Superior temporal gyrus (tissue), 1 donor: ENCODE data around the gene GNAS.
A peak's percentile ranks its signal among the peaks of the same experiment; 100 is the strongest.

Source experiments
- DNase-seq: peaks from one replicate; pipeline ENCODE4 v3.0.0-alpha.2; 2016; ENCODE audit errors: extremely low spot score

Gene GNAS

DNA sequence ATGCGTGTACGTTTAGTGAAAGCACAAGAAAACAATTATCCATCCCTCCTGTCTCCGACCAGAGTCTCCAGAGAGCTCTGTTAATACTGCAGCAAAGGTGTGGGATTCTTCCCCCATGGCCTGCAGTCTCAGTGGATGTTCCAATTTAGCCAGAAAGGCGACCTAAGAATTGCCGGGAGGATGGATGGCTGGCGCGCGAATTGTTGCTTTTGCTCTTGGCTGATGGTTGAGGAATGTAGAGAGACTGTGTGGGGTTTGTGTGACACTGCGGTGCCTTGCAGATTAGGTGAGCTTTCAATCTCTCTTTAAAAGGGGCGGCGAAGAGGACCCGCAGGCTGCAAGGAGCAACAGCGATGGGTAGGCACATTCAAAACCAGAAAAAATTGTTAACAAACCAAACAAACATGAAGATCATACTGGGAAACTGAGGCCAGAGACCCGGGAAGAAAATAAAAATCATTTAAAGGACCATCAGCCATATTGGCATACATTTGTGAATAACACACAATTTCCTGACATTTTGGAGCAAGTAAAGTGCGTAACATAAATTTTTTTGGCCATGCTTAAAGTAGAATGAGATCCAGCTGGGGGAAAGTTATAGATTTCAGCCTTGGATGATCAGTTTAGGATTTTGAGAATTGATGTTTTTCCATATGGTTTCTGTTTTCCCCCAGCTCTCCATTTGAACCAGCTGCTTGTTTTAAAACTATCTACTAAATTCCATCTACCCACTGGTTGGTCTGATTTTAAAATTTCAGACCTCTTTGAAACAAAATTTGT, 46.3 kb downstream of the GNAS start:
- DNase-seq, result no peak

DNA sequence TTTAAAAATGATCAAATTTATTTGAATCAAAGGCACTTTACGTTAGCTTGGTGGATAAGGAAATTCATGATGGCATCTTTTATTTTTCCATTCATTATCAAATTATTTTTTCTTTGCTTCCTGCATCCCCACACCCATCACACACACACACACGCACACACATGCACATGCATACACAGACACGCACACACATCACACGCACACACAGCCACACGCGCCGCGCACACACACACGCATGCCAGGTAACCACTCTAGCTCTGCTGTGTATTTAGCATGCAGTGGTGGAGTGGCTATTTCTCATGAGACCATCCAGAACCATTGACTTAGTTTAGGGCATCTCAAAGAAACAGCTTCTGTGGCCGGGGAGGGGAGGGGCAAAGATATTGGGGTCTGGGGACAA, 47.0 kb downstream of the GNAS start:
- no peak for DNase-seq

DNA sequence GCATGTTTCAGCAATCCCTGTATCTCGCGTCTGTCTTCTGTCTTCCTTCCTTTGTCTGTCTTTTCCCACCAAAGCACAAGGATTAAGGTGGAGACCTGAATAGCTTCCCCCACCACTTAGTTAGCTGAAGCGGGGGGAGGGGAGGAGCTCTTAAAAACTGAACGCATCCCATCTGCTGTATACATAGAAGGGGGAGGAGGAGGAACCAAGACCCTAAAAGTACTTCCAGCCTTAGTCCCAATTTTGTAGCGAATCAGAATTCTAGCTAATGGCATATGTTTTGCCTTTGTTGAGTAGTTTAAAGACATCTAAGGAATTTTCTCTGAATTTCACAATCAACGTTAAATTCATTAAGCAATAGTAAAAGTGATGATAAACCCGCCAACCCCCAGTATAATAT, 47.9 kb downstream of the GNAS start:
- no peak for DNase-seq

DNA sequence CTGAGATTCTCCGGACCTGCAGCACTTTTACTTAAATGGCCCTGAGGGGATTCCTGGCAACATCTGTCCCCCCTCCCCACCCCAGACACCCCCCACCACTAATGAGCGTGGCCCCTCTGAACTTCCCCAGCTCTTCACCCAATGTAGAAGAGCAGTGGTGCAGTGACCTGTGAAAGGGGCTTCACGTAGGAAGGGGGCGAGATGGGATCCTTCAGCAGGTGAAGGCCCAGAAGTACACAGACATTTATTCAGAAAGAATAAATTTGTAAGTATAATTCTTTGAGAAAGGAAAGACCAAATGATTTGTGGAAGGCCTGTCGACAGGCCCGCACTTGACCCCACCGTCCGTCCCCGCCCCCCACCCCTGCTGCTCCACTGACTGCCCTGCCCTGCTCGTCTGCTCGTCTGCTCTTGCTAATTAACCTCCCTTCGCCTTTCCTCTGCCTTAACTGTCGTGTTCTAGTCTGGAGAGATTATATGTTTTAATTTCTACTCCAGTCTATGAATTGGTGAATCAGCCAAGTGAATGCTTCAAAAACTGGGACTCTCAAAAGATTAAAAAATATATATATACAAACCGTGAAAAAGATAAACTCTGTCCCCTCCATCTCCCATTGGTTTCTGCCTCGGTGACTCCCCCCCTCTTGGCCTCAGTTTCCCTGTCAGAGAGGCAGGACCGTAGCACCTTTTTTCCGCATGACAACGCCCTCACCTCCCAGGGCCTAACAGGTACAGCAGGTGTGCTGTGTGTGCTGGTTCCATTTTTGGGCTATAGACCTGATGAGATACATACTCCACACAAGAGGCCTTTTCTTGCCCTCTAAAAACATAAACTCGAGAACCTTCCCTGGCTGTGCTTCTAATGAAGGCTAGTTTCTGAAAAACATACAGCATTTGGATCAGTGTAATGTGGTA, 49.2 kb downstream of the GNAS start:
- DNase-seq, result no peak

DNA sequence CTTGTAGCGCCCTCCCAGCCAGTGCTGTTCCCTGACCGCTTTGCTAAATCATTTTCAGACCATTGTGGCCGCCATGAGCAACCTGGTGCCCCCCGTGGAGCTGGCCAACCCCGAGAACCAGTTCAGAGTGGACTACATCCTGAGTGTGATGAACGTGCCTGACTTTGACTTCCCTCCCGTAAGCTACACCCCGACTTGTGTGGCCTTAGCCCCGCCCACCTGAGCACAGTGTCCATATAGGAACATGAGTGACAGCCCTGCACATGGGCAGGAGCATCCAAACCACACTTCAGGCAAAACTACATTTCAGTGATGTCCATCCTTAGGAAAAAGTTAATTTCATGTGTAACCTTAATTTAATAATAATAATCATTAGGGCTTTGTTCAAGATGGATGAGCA, 51.1 kb downstream of the GNAS start:
- no peak for DNase-seq

DNA sequence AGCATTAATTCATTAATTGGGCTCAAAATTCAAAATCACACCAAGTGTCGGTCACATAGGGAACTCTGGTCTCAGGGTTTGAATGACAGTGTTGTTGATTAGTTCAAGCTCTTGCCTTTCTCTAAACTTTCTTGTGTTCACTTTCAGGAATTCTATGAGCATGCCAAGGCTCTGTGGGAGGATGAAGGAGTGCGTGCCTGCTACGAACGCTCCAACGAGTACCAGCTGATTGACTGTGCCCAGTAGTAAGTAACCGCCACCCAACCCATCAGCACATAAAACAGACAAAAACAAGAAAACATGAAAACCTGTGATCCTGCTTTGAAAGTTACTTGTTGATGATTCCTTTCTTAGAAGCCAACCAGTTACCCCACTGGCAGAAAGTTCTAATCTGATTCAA, 52.7 kb downstream of the GNAS start:
- no peak for DNase-seq

DNA sequence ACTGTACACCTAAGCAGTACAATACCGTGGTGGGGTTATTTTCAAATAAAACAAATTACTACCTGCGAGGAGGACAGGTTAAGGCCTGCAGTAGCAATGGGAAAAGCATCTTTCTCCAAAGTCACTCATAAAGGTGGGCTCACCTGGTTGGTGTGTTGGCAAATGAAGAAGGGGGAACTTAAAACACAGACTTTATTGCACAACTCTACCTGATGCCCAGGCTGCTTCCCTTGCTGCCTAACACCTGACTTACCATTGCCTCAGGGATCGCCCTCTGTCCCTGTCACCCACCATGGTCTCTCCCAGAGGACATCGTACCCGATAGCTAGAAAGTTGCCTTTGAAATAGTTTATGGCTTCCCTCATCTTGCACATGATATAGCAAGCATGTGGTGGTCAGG, 53.6 kb downstream of the GNAS start:
- no peak for DNase-seq

DNA sequence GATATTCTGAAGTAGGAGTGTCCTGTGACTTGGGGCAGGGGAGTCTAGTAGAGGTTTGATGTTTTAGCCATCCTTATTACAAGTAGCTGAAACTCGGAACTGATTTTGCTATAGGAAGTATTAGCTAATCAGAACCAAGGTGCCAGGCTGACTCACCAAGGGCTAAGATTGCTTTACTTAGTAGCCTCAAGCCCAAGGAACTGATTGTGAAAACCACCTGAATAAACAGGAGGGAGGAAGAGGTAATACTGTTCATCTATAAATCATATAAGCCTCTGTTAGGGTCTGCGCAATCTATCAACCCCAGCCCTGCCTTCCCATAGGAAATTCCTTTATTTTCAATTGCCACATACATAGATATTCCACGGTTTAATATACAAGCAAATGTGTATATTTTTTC, 54.4 kb downstream of the GNAS start:
- no peak for DNase-seq

DNA sequence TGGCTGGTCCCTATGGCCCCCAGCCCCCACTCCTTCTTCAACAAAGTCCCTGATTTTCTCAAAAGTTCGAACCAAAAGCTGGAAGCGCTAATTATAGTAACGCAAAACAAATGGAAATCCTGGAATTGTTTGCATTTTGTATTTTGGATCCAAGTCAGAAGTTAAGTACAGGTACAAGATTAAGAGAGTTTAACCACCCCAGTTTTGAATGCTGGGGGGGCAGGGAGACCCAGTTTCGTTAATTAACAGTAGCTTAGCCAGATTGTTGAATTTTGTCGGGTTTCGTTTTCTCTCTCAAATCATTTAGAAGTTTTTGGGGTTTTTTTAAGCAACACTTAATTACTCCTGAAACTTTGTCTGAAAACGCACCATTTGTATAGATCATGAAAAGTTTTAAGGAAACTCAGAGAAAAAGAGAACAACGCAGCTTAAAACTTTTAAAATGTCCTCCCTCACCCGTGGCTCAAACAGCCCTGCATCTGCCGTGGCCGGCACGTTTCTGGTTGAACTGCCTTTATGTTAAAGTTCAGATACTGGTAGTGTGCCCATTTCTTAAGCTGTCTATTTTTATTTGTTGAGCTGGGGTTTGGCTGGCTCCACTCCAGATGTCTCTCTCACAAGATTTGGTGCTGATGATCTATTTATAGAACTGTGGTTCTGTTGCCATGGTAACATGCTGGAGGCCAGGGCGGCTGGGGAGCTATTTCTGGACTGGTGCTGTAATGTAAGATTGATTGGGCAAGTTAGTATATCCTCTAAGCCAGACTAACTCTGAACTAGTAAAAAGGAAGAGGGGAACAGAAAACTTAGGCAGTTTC, 55.0 kb downstream of the GNAS start:
- peak; percentile 93 for DNase-seq

DNA sequence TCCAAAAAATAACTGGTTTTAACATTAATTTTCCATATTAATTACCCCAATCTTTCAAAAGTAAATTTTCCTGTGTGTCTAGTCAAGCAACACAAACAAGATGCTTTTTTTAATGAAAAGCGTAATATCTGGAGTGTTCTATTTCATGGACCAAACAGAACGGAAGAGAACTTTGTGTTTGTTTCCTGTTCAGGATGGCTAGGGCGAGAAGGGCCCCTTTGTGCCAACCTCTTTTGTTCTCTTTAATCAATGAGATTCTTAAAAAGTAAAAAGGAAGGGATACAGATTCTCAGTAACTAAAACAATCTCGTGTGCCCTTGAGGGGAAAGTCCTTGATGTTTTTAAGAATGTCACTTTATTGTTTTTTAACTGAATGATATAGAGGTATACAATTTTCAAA, 55.7 kb downstream of the GNAS start:
- no peak for DNase-seq

DNA sequence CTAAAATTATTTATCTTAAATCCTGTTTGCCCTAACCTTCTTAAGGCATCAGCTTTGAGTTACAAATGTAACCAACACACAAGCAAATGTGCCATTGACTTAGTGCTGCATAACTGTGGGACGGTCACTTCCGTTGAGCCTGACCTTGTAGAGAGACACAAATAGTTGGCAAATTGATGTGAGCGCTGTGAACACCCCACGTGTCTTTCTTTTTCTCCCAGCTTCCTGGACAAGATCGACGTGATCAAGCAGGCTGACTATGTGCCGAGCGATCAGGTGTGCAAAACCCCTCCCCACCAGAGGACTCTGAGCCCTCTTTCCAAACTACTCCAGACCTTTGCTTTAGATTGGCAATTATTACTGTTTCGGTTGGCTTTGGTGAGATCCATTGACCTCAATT, 56.4 kb downstream of the GNAS start:
- DNase-seq, result no peak

DNA sequence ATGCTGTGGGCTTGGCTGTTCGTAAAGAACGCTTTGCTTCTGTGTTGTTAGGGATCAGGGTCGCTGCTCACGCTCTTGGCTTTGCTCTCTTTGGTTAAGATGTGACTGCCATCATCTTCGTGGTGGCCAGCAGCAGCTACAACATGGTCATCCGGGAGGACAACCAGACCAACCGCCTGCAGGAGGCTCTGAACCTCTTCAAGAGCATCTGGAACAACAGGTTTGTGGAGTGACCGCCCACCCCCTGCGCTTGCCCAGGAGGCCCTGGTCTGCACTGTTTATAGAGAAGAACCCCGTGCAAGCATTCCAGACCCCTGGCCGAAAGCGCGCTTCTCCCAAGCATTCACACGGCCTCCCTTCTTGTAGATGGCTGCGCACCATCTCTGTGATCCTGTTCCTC, 57.1 kb downstream of the GNAS start:
- no peak for DNase-seq

DNA sequence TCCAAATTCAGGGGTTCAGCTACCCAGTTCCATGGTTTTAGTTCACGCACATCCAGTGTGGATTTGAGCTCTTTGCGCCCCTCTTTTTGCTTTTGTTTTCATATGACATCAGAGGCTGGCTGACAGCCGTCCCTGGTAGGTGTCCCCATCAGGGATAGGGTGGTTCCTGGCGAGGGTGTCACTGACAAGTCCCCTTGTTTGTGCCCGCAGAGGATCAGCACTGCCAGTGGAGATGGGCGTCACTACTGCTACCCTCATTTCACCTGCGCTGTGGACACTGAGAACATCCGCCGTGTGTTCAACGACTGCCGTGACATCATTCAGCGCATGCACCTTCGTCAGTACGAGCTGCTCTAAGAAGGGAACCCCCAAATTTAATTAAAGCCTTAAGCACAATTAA, 58.0 kb downstream of the GNAS start:
- no peak for DNase-seq

DNA sequence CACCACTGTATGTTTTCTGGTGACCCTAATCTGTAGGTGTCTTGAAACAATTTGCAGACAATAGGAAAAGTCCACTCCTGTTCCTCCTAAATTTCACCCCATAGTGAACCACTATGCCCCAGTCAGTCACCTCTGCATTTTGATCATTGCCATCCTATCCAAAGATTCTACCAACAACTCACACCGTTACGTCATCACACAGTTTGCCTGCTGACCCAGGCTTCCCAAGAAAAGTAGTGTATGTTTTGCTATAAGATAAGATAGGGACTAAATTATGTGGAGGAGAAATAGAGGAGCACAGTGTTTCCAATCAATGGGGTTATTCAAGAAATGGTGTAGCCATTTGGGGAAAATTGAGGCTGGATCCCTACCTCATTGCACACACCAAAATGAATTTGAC, 58.8 kb downstream of the GNAS start:
- DNase-seq, result no peak

DNA sequence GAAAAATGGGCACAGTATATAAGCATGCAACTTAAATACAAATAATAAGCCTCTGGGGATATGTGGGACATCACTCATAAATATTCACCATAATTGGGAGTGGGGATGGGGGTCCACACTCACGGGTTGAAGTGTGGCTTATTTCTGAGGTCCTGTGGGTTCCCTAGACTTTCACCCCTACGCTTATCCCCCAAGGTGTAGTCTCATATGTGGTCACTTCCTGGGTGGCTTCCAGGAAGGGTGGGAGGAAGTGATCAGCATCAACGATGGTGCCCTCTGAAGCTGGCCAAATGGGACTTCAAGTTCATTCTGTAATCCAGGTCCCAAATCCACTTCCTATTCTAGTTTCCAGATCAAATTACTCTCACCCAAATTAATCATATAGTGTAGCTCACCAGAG, 59.5 kb downstream of the GNAS start:
- DNase-seq, result no peak

DNA sequence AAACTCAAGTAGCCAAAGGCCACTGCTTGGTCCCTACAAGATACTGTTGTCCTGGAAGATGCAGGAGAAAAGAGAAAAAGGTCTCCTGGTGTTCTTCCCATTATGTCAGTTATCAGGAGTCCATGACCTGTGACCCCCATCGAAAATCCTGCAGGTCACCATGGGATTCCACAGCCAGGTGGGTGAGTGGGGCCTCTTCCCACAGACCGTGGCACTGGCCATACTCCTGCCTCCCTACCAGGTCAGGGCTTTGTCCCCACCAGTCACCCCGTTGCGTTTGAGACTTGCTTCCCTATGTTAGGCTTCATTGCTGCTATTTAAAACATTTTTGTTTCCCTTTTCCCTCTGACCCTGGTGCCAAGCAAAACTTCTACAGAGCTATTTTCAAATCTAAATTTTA, 60.6 kb downstream of the GNAS start:
- no peak for DNase-seq

DNA sequence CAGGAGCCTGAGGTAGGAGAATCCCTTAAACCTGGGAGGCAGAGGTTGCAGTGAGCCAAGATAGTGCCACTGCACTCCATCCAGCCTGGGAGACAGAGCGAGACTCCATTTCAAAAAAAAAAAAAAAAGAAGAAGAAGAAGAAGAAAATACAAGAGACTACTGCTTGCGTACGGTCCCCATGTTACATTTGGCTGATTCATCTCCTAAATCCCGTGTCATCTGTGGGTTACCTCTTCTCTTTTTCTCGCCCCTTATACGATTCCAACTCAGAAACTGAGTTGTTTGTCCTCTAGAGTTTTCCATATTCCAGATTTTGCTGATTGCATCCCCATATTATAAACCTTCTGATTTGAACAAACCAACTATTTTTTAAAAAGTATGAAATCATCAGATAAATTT, 66.1 kb downstream of the GNAS start:
- DNase-seq, result no peak

DNA sequence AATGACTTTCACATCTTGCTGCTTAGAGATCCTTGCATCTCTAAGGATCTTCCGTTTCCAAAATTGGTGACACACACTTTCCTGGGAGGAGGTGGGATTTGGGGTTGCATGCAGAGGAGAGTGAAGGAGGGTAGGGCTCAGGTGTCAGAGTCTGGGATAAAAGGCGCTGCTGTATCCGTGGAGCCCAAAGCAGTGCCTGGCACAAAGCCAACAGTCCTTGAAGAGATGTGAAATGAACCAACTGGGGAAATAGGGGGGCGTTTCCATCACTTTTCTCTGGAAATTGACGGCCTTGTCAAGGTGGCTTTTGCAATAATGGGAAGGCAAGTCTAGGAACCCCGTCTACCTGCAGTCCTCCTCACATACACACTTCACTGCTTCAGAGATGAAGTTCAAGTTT, 69.0 kb downstream of the GNAS start:
- DNase-seq, result no peak

DNA sequence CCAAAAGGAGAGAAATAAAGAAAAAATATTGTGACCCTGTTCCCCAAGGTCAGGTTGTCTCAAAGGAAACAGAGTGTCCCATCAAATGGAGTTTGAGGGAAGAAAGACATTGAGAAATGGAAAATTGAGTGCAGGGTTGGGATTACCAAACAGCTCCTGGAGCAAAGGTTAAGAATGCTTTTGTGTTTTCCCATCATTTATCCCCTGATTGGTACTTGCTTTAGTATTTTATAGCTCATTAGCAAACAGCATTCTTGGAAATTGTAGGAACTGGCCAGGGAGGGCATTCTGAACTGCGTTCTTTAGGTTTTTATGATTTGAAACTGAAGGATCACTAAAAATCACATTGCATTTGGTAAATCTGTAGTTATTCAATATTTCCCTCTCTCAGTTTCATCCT, 69.5 kb downstream of the GNAS start:
- no peak for DNase-seq

DNA sequence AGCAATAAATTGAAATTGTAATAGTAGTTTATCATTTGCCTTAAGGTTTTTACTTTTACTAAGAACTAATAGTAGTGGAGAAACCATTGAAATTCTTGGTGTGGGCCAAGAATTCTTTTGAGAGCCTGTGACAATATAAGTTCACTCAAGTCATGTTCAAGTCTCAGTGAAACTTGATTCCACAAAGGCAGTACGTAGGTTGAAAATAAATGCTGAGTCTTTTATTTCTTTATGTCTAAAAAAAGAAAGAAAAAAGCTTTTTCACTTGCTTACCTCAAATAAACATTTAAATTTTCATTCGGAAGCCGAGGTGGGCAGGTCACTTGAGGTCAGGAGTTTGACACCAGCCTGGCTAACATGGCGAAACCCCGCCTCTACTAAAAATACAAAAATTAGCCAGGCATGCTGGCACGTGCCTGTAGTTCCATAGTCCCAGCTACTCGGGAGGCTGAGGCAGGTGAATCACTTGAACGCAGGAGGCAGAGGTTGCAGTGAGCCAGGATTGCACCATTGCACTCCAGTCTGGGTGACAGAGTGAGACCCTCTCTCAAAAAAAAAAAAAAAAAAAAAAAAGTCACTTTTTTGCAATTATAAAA, 70.7 kb downstream of the GNAS start:
- no peak for DNase-seq

DNA sequence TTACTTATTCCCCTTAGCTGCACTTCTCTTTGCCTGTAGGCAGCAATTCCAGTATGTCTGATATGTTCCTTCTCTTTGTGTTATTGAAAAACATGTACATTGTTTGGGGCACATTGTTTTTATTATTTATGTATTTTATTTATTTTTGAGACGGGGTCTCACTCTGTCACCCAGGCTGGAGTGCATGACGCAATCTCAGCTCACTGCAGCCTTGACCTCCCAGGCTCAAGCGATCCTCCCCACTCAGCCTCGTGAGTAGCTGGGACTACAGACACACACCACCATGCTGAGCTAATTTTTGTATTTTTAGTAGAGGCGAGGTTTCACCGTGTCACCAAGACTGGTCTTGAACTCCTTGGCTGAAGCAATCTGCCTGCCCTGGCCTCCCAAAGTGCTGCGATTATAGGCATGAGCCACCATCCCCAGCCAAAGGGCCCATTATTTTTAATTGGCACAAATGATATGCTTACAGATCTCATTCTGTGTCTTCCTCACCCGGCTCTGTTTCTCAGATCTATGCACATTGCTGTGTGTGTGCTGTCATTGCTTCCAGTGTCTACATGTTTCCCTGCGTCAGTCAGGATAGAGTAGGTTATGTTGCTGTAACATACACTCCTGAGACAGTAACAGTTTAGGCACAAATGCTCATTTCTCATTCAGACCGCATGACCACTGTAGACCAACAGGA, 74.4 kb downstream of the GNAS start:
- DNase-seq, result no peak
